ENCODE results near the gene SDK2.

The SDK2 gene

GRCh38 chr17:73654241-73654640, 10.0 kb upstream of the SDK2 start:
- Histone ChIP-seq H3F3A (ENCODE audit: insufficient read depth, low read length) (no peaks in the 10 kb centered on the region), H3K9me3 (replicated peaks; ENCODE audit: insufficient read depth, low read length) (no peaks in the 10 kb centered on the region), H3K4me1 (ENCODE audit: low read length) (no peaks in the 10 kb centered on the region), H3K9ac (ENCODE audit: low read length) (no peak overlapping the region), H3K27me3 (replicated peaks; ENCODE audit: insufficient read depth, low read length) (peaks cover 86% of the 10 kb centered on the region), H3K4me2 (ENCODE audit: low read depth, low read length) (no peak overlapping the region), H3K27ac (ENCODE audit: low read length) (no peak overlapping the region), H3K4me3 (ENCODE audit: low read length) (no peak overlapping the region), H2AFZ (ENCODE audit: low read length) (no peak overlapping the region), H4K20me1 (ENCODE audit: insufficient read depth, low read length) (no peaks in the 10 kb centered on the region), H3K79me2 (ENCODE audit: low read length) (no peaks in the 10 kb centered on the region), H3K9me2 (replicated peaks; ENCODE audit: insufficient read depth, low read length) (no peaks in the 10 kb centered on the region), H3K36me3 (replicated peaks; ENCODE audit: insufficient read depth, low read length) (no peaks in the 10 kb centered on the region)
- TF ChIP-seq EZH2phosphoT487 (IDR thresholded peaks at IDR 0.05; ENCODE audit: low read length) (no peak), CTCF (IDR thresholded peaks at IDR 0.05; ENCODE audit: low read length) (no peak)
- DNase-seq, result no peak

- no peak overlapping the region for H3K9ac ChIP-seq (ENCODE audit: low read length)
- no peak overlapping the region for H3K4me2 ChIP-seq (ENCODE audit: low read depth, low read length)
- H3K36me3 ChIP-seq (replicated peaks; ENCODE audit: insufficient read depth, low read length), result no peaks in the 10 kb centered on the region
- no peaks in the 10 kb centered on the region for H3F3A ChIP-seq (ENCODE audit: insufficient read depth, low read length)
- no peak overlapping the region for H2AFZ ChIP-seq (ENCODE audit: low read length)
- H3K27me3 ChIP-seq (replicated peaks; ENCODE audit: insufficient read depth, low read length), result peaks cover 85% of the 10 kb centered on the region
- no peak for TF ChIP-seq CTCF (IDR thresholded peaks at IDR 0.05; ENCODE audit: low read length)
- TF ChIP-seq EZH2phosphoT487 (IDR thresholded peaks at IDR 0.05; ENCODE audit: low read length), result no peak
- no peak for TF ChIP-seq EZH2 (optimal IDR thresholded peaks at IDR 0.05; ENCODE audit: low read depth, low read length)
- no peak for DNase-seq
- H3K27ac ChIP-seq (ENCODE audit: low read length), result no peak overlapping the region
- H3K9me3 ChIP-seq (replicated peaks; ENCODE audit: insufficient read depth, low read length), result no peaks in the 10 kb centered on the region
- H3K4me1 ChIP-seq (ENCODE audit: low read length), result no peaks in the 10 kb centered on the region
- no peaks in the 10 kb centered on the region for H3K79me2 ChIP-seq (ENCODE audit: low read length)
- H4K20me1 ChIP-seq (ENCODE audit: insufficient read depth, low read length), result no peaks in the 10 kb centered on the region
- no peak overlapping the region for H3K4me3 ChIP-seq (ENCODE audit: low read length)
- no peaks in the 10 kb centered on the region for H3K9me2 ChIP-seq (replicated peaks; ENCODE audit: insufficient read depth, low read length)
Observed at GRCh38 chr17:73653810-73654209, 9.6 kb upstream of the SDK2 start.

GRCh38 chr17:73652886-73653480, 8.7 kb upstream of the SDK2 start:
- no peaks in the 10 kb centered on the region for H3K36me3 ChIP-seq (replicated peaks; ENCODE audit: insufficient read depth, low read length)
- H3K9me3 ChIP-seq (replicated peaks; ENCODE audit: insufficient read depth, low read length), result no peaks in the 10 kb centered on the region
- H3K4me1 ChIP-seq (ENCODE audit: low read length), result no peaks in the 10 kb centered on the region
- no peaks in the 10 kb centered on the region for H3F3A ChIP-seq (ENCODE audit: insufficient read depth, low read length)
- TF ChIP-seq EZH2 (optimal IDR thresholded peaks at IDR 0.05; ENCODE audit: low read depth, low read length) (no peak), EZH2phosphoT487 (IDR thresholded peaks at IDR 0.05; ENCODE audit: low read length) (no peak), CTCF (IDR thresholded peaks at IDR 0.05; ENCODE audit: low read length) (no peak)
- H3K79me2 ChIP-seq (ENCODE audit: low read length), result no peaks in the 10 kb centered on the region
- no peak overlapping the region for H3K27ac ChIP-seq (ENCODE audit: low read length)
- DNase-seq, result no peak
- H4K20me1 ChIP-seq (ENCODE audit: insufficient read depth, low read length), result no peaks in the 10 kb centered on the region
- peaks cover 87% of the 10 kb centered on the region for H3K27me3 ChIP-seq (replicated peaks; ENCODE audit: insufficient read depth, low read length)
- H2AFZ ChIP-seq (ENCODE audit: low read length), result no peak overlapping the region
- H3K9me2 ChIP-seq (replicated peaks; ENCODE audit: insufficient read depth, low read length), result no peaks in the 10 kb centered on the region
- H3K4me3 ChIP-seq (ENCODE audit: low read length), result no peak overlapping the region
- H3K9ac ChIP-seq (ENCODE audit: low read length), result no peak overlapping the region
- H3K4me2 ChIP-seq (ENCODE audit: low read depth, low read length), result no peak overlapping the region

Data from MM.1S (cell line).